ENCODE measurements around the gene STOML2.

Gene STOML2

GRCh38 chr9:35106343-35106730, 3.4 kb upstream of the STOML2 start:
- DNase-seq (ENCODE audit: low read depth), result no peak
- H3K4me3 ChIP-seq (ENCODE audit: low read depth, low read length), result no peak overlapping the region
- TF ChIP-seq, protein P1, sequence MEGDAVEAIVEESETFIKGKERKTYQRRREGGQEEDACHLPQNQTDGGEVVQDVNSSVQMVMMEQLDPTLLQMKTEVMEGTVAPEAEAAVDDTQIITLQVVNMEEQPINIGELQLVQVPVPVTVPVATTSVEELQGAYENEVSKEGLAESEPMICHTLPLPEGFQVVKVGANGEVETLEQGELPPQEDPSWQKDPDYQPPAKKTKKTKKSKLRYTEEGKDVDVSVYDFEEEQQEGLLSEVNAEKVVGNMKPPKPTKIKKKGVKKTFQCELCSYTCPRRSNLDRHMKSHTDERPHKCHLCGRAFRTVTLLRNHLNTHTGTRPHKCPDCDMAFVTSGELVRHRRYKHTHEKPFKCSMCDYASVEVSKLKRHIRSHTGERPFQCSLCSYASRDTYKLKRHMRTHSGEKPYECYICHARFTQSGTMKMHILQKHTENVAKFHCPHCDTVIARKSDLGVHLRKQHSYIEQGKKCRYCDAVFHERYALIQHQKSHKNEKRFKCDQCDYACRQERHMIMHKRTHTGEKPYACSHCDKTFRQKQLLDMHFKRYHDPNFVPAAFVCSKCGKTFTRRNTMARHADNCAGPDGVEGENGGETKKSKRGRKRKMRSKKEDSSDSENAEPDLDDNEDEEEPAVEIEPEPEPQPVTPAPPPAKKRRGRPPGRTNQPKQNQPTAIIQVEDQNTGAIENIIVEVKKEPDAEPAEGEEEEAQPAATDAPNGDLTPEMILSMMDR (IDR thresholded peaks at IDR 0.05; ENCODE audit: low read depth, low read length, missing control alignments), result no peak

DNA sequence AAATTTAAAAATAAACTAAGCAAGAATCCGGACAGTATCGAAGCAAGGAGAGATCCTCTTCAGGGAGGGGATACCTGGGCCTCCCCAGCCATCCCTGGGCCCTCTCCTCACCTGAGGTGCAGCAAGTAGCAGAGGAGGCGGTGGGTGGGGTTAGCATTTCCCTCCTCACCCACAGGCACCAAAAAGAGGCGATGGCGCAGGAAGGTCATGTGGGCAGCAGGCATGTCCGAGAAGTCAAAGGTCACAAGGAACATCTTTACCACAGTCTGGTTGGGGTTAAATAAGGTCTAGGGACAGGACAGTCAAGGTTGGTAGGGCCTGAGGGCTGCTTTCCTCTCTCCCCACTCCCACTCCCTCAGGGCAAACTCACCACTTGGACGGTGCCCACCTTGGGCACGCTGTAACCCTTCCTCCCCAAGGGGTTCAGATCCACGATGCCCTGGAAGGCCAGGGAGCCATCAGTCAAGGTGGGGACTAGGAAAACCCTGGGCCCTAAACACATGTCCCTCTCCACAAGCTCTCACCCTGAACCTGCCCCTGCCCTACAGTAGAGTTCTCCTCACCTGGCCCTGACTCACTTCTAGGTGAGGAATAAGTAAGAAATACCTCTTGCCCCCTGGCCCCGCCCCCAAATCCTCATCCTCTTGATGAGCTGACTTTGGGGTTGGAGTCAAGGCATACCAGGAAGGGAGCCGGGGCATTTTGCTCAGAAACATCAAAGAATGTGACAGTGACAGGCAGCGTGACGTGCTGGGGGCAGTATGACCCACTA, 2.8 kb upstream of the STOML2 start:
- no peak for DNase-seq (ENCODE audit: low read depth)
- no peak overlapping the region for H3K4me3 ChIP-seq (ENCODE audit: low read depth, low read length)
- TF ChIP-seq, protein P1 (IDR thresholded peaks at IDR 0.05; ENCODE audit: low read depth, low read length, missing control alignments), result no peak

- TF ChIP-seq, protein P1 (IDR thresholded peaks at IDR 0.05; ENCODE audit: low read depth, low read length, missing control alignments), result no peak
- H3K4me3 ChIP-seq (ENCODE audit: low read depth, low read length), result no peak overlapping the region
- DNase-seq (ENCODE audit: low read depth), result no peak
These were observed 2.2 kb upstream of the STOML2 start for GRCh38 chr9:35105126-35105525.

DNA sequence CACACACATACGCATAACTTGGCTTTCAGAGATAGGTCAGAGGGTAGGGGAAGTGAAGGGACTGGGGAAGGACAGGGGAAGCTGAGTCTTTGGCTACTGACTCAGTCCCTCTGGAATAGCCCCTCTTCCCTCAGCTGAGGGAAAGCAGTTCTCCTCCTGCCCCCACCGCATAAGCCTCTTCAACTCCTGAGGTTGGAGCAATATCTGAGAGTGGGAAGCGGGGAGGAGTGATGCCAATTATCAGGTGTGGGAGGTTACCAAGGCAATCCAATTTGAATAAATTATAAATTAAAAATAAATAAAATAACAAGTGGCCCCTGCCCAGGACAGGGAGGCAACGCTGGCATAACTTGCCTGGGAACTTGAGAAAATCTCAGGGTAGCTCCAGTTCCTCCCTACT, 1.7 kb upstream of the STOML2 start:
- no peak overlapping the region for H3K4me3 ChIP-seq (ENCODE audit: low read depth, low read length)
- DNase-seq (ENCODE audit: low read depth), result no peak
- TF ChIP-seq, protein P1 (IDR thresholded peaks at IDR 0.05; ENCODE audit: low read depth, low read length, missing control alignments), result no peak

DNA sequence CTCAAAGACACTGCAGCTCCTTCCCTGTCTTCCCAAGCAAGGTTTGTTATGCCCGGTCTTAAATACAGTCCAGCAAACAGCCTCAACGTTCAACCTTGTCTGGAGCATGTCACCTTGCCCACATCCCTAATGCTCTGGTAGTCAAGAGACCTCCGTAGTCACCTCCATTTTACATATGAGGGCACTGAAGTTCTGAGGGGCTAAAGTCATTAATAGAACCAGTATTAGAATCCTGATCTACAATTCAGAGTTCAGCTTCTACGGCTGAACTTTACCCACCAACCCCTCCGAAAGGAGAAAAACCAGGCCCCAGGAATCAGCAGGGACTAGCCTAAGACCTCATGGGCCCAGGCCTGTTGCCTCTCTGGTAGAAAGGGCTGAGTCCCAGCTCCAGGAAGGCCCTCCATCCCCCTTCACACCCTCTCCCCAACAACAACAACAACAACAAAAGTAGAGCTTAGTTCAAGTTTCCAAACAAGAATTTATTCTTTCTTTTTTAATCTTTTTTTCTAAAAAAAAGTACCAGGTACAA, 795 bp upstream of the STOML2 start:
- TF ChIP-seq, protein P1 (IDR thresholded peaks at IDR 0.05; ENCODE audit: low read depth, low read length, missing control alignments), result no peak
- DNase-seq (ENCODE audit: low read depth), result no peak
- H3K4me3 ChIP-seq (ENCODE audit: low read depth, low read length), result peak overlapping the region; percentile 73

DNA sequence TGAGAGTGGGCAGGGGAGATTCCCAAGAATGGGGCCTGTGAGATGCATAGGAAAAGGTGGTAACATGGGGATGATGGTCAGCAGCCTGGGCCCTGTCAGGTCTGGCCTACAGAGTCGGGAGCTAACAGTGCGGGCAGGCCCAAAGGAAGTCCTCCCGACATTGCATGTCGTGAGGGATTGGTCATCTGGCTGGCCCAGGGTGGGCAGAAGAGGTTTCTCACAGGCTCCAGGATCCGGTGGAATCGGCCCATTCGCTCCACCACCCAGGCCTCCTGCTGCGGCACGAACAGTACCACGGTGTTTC, 514 bp downstream of the STOML2 start:
- peak overlapping the region; percentile 73 for H3K4me3 ChIP-seq (ENCODE audit: low read depth, low read length)
- no peak for DNase-seq (ENCODE audit: low read depth)
- TF ChIP-seq, protein P1 (IDR thresholded peaks at IDR 0.05; ENCODE audit: low read depth, low read length, missing control alignments), result no peak

- no peak overlapping the region for H3K4me3 ChIP-seq (ENCODE audit: low read depth, low read length)
- TF ChIP-seq, protein P1 (IDR thresholded peaks at IDR 0.05; ENCODE audit: low read depth, low read length, missing control alignments), result no peak
- DNase-seq (ENCODE audit: low read depth), result no peak
These were observed 5.4 kb downstream of the STOML2 start for GRCh38 chr9:35097573-35097972.
